ENCODE results near the gene TOP2B. TPM values are rescaled to one million over a fixed set of nuclear protein-coding genes. Genes with fewer than 3 reads are reported as not detected.

TOP2B gene
- total RNA-seq, 4 donors from 2014 or later: 56.1 to 274 (median 120) TPM

DNA sequence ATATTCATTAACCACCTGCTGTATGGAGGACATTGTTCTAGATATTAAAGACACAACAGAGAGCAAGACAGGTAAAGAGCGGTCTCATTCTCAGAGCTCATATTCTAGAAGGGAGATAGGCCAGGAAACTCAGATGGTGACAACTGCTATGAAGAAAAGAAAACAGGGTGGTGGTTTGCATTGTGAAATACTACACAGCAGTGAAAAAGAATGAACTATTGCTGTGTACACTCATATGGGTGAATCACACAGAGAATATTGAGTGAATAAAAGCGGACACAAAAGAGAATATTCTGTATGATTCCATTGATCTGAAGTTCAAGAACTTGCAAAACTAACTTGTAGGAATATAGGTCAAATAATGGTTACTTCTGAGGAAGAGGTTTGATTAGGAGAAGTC lies 76.7 kb downstream of the TOP2B start:
- Histone ChIP-seq H3K4me3 (no peak overlapping the region), H3K36me3 (no peaks in the 10 kb centered on the region), H3K4me1 (no peaks in the 10 kb centered on the region), H3K9me3 (no peaks in the 10 kb centered on the region), H3K27me3 (no peaks in the 10 kb centered on the region), H3K27ac (no peak overlapping the region)
- TF ChIP-seq, protein P1, sequence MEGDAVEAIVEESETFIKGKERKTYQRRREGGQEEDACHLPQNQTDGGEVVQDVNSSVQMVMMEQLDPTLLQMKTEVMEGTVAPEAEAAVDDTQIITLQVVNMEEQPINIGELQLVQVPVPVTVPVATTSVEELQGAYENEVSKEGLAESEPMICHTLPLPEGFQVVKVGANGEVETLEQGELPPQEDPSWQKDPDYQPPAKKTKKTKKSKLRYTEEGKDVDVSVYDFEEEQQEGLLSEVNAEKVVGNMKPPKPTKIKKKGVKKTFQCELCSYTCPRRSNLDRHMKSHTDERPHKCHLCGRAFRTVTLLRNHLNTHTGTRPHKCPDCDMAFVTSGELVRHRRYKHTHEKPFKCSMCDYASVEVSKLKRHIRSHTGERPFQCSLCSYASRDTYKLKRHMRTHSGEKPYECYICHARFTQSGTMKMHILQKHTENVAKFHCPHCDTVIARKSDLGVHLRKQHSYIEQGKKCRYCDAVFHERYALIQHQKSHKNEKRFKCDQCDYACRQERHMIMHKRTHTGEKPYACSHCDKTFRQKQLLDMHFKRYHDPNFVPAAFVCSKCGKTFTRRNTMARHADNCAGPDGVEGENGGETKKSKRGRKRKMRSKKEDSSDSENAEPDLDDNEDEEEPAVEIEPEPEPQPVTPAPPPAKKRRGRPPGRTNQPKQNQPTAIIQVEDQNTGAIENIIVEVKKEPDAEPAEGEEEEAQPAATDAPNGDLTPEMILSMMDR (IDR thresholded peaks at IDR 0.05): no peak
- TF ChIP-seq POLR2A (IDR thresholded peaks at IDR 0.05): no peak
- DNase-seq: no peak
- intact Hi-C loops (cut with DNase I; ENCODE audit: low total_unique reads): loop anchor here (10.0 kb wide), 1 partner anchor 163 kb away; the partner anchor contains the start of gene RARB

GRCh38 chr3:25587526-25587925 lies 77.2 kb downstream of the TOP2B start:
- intact Hi-C loops (cut with DNase I; ENCODE audit: low total_unique reads): loop anchor here (10.0 kb wide), 1 partner anchor 163 kb away; the partner anchor contains the start of gene RARB
- Histone ChIP-seq H3K36me3 (no peaks in the 10 kb centered on the region), H3K4me3 (no peak overlapping the region), H3K27ac (no peak overlapping the region), H3K4me1 (no peaks in the 10 kb centered on the region), H3K9me3 (no peaks in the 10 kb centered on the region), H3K27me3 (no peaks in the 10 kb centered on the region)
- TF ChIP-seq, protein P1 (IDR thresholded peaks at IDR 0.05): no peak
- TF ChIP-seq POLR2A (IDR thresholded peaks at IDR 0.05): no peak
- DNase-seq: no peak

DNA sequence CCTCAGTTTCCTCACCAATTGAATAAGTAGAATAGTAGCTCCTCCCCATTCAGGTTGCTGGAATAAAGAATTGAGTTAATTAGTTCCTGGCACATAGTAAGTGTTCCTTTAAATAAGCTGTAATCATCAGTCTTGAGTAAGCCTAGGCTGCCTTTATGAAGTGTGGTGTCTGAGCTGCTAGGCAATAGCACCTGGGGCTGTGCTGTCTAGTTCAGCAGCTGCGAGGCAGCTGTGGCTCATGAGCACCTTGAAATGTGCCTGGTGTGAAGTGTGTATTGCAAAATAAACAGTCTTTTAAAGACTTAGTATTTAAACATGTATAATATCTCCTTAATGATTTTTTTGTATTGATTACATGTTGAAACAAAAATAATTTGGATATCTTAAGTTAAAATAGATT lies 77.6 kb downstream of the TOP2B start:
- intact Hi-C loops (cut with DNase I; ENCODE audit: low total_unique reads): loop anchor here (10.0 kb wide), 1 partner anchor 162 kb away; the partner anchor contains the start of gene RARB
- H3K36me3 ChIP-seq: no peaks in the 10 kb centered on the region
- DNase-seq: no peak
- TF ChIP-seq, protein P1 (IDR thresholded peaks at IDR 0.05): no peak
- TF ChIP-seq POLR2A (IDR thresholded peaks at IDR 0.05): no peak
- H3K4me3 ChIP-seq: no peak overlapping the region
- H3K4me1 ChIP-seq: no peaks in the 10 kb centered on the region
- no peaks in the 10 kb centered on the region for H3K9me3 ChIP-seq
- no peaks in the 10 kb centered on the region for H3K27me3 ChIP-seq
- no peak overlapping the region for H3K27ac ChIP-seq

GRCh38 chr3:25586553-25586952 lies 78.2 kb downstream of the TOP2B start:
- no peaks in the 10 kb centered on the region for H3K9me3 ChIP-seq
- H3K36me3 ChIP-seq: no peaks in the 10 kb centered on the region
- DNase-seq: no peak
- intact Hi-C loops (cut with DNase I; ENCODE audit: low total_unique reads): loop anchor here (10.0 kb wide), 1 partner anchor 162 kb away; the partner anchor contains the start of gene RARB
- TF ChIP-seq POLR2A (IDR thresholded peaks at IDR 0.05): no peak
- TF ChIP-seq, protein P1 (IDR thresholded peaks at IDR 0.05): no peak
- H3K27me3 ChIP-seq: no peaks in the 10 kb centered on the region
- H3K27ac ChIP-seq: no peak overlapping the region
- H3K4me3 ChIP-seq: no peak overlapping the region
- H3K4me1 ChIP-seq: no peaks in the 10 kb centered on the region

- DNase-seq: no peak
- Histone ChIP-seq H3K27ac (no peak overlapping the region), H3K4me1 (no peaks in the 10 kb centered on the region), H3K9me3 (no peaks in the 10 kb centered on the region), H3K4me3 (no peak overlapping the region), H3K27me3 (no peaks in the 10 kb centered on the region), H3K36me3 (no peaks in the 10 kb centered on the region)
- TF ChIP-seq POLR2A (IDR thresholded peaks at IDR 0.05): no peak
- TF ChIP-seq, protein P1 (IDR thresholded peaks at IDR 0.05): no peak
- intact Hi-C loops (cut with DNase I; ENCODE audit: low total_unique reads): loop anchor here (10.0 kb wide), 1 partner anchor 161 kb away; the partner anchor contains the start of gene RARB
Observed at GRCh38 chr3:25586167-25586505, 78.6 kb downstream of the TOP2B start.

Data from uterus (tissue), 4 donors.